GM23338 (cell line): ENCODE data around the gene UBASH3B. TPM values are rescaled to one million over a fixed set of nuclear protein-coding genes. Genes with fewer than 3 reads are reported as not detected.

Experiments
- ATAC-seq: fragments of 200-7000 bp; cut with Tn5 transposase; 3 replicates; pipeline ENCODE4 v1.9.1; 2020
- DNase-seq: peaks from one replicate; pipeline ENCODE4 v3.0.0-alpha.2; 2015; ENCODE audit warnings: low spot score
- H2AFZ ChIP-seq: fragments of 200-600 bp; sonication (generic); 2 replicates; pipeline ENCODE4 v1.8.0; 2016; ENCODE audit warnings: antibody characterized with exemption, mild to moderate bottlenecking, moderate library complexity
- H3F3A ChIP-seq: fragments of 200-600 bp; sonication (generic); replicated peaks from 2 replicates; pipeline ENCODE4 v1.8.0; 2017; ENCODE audit warnings: antibody characterized with exemption, mixed run types, low read depth
- H3K27ac ChIP-seq: fragments of 200-600 bp; sonication (generic); 2 replicates; pipeline ENCODE4 v1.6.1; 2016; ENCODE audit warnings: low read depth
- H3K27me3 ChIP-seq: fragments of 200-600 bp; sonication (generic); 2 replicates; pipeline ENCODE4 v1.8.0; 2016; ENCODE audit warnings: mild to moderate bottlenecking, mixed run types, moderate library complexity; ENCODE audit not compliant: insufficient read depth
- H3K36me3 ChIP-seq: fragments of 200-600 bp; sonication (generic); 2 replicates; pipeline ENCODE4 v1.8.0; 2016; ENCODE audit warnings: mild to moderate bottlenecking; ENCODE audit not compliant: insufficient read depth
- H3K4me1 ChIP-seq: fragments of 200-600 bp; sonication (generic); 2 replicates; pipeline ENCODE4 v1.8.0; 2016; ENCODE audit warnings: mild to moderate bottlenecking, moderate library complexity; ENCODE audit not compliant: insufficient read depth
- H3K4me2 ChIP-seq: fragments of 200-600 bp; sonication (generic); 2 replicates; pipeline ENCODE4 v1.7.1; 2017; ENCODE audit warnings: mixed run types
- H3K4me3 ChIP-seq: fragments of 200-600 bp; sonication (generic); 2 replicates; pipeline ENCODE4 v1.6.1; 2016; ENCODE audit warnings: mixed run types
- H3K79me2 ChIP-seq: fragments of 200-600 bp; sonication (generic); replicated peaks from 2 replicates; pipeline ENCODE4 v1.8.0; 2017; ENCODE audit warnings: mild to moderate bottlenecking; ENCODE audit not compliant: insufficient read depth
- H3K9me2 ChIP-seq: fragments of 200-600 bp; sonication (generic); 2 replicates; pipeline ENCODE4 v1.8.0; 2017; ENCODE audit not compliant: insufficient read depth
- H4K20me1 ChIP-seq: fragments of 200-600 bp; sonication (generic); replicated peaks from 2 replicates; pipeline ENCODE4 v1.8.0; 2017; ENCODE audit warnings: mild to moderate bottlenecking; ENCODE audit not compliant: insufficient read depth
- H3K27ac Mint-ChIP-seq: 2 replicates; pipeline ENCODE4 v1.8.0; 2020; ENCODE audit warnings: inconsistent platforms, mild to moderate bottlenecking, moderate library complexity, mixed read lengths
- H3K27me3 Mint-ChIP-seq: 3 replicates; pipeline ENCODE4 v1.8.0; 2022; ENCODE audit warnings: low read depth, mild to moderate bottlenecking, moderate library complexity, mixed read lengths, inconsistent platforms; ENCODE audit not compliant: insufficient read depth, poor library complexity
- H3K36me3 Mint-ChIP-seq: 3 replicates; pipeline ENCODE4 v1.8.0; 2021; ENCODE audit warnings: low read depth, mild to moderate bottlenecking, inconsistent platforms, moderate library complexity, mixed read lengths
- H3K4me1 Mint-ChIP-seq: 3 replicates; pipeline ENCODE4 v1.8.0; 2020; ENCODE audit warnings: mild to moderate bottlenecking, inconsistent platforms, mixed read lengths
- H3K4me3 Mint-ChIP-seq: 3 replicates; pipeline ENCODE4 v1.8.0; 2021; ENCODE audit warnings: moderate library complexity, mild to moderate bottlenecking, inconsistent platforms, mixed read lengths
- H3K9me3 Mint-ChIP-seq: 3 replicates; pipeline ENCODE4 v1.8.0; 2020; ENCODE audit warnings: moderate library complexity, mild to moderate bottlenecking, inconsistent platforms, mixed read lengths
- CREB1 ChIP-seq: fragments of 250-450 bp; sonication (Bioruptor Pico); IDR thresholded peaks from 2 replicates; pipeline ENCODE4 v1.5.0; 2020; ENCODE audit warnings: low read depth, mild to moderate bottlenecking, moderate library complexity
- EZH2 ChIP-seq: fragments of 200-600 bp; sonication (generic); IDR thresholded peaks from one replicate; pipeline ENCODE4 v1.8.0; 2017; ENCODE audit warnings: antibody characterized with exemption, mild to moderate bottlenecking, low read depth; ENCODE audit not compliant: unreplicated experiment
- EZH2phosphoT487 ChIP-seq: fragments of 200-600 bp; sonication (generic); IDR thresholded peaks from one replicate; pipeline ENCODE4 v1.8.1; 2018; ENCODE audit warnings: antibody characterized with exemption; ENCODE audit not compliant: unreplicated experiment
- JUNB ChIP-seq: IDR thresholded peaks from one replicate; pipeline ENCODE4 v1.6.1; 2016; ENCODE audit warnings: antibody characterized with exemption; ENCODE audit not compliant: unreplicated experiment
- POLR2AphosphoS5 ChIP-seq: IDR thresholded peaks from 2 replicates; pipeline ENCODE4 v1.6.1; 2016; ENCODE audit warnings: antibody characterized with exemption, low read depth
- STAT1 ChIP-seq: IDR thresholded peaks from one replicate; pipeline ENCODE4 v1.6.1; 2016; ENCODE audit warnings: antibody characterized with exemption; ENCODE audit not compliant: unreplicated experiment
- ZNF114 ChIP-seq: fragments of 250-450 bp; sonication (Bioruptor Pico); IDR thresholded peaks from 2 replicates; pipeline ENCODE4 v1.5.0; 2020; ENCODE audit warnings: mild to moderate bottlenecking, moderate library complexity
- ZNF331 ChIP-seq: fragments of 250-450 bp; sonication (Bioruptor Pico); IDR thresholded peaks from 2 replicates; pipeline ENCODE4 v1.5.0; 2020; ENCODE audit warnings: low read depth, mild to moderate bottlenecking, moderate library complexity
- polyA plus RNA-seq: library from polyadenylated mRNA; unstranded; fragments of >200 nt; fragmentation: Nextera tagmentation; extraction: Ambion mirVana; gene quantifications from 2 replicates; pipeline ENCODE4 v1.2.1, GENCODE V29; 2016
- total RNA-seq: library from RNA; depleted of rRNA; stranded (reverse); fragments of >200 nt; shearing (Covaris generic); gene quantifications from 2 replicates; pipeline ENCODE4 v1.2.3, GENCODE V29; 2014
- TF ChIP-seq, protein P1 (sequence below), 2 experiments: fragments of 200-600 bp in 1 of 2; sonication (generic) in 1 of 2; conservative IDR thresholded peaks; 2 replicates each; pipeline versions ENCODE4 v1.5.1 to v1.6.1; 2016 to 2017; ENCODE audit warnings: antibody characterized with exemption in 2 of 2, low read depth in 2 of 2, mild to moderate bottlenecking in 2 of 2, moderate library complexity in 1 of 2
- TF ChIP-seq, protein P2 (sequence below): IDR thresholded peaks from 2 replicates; pipeline ENCODE4 v1.6.1; 2016; ENCODE audit warnings: antibody characterized with exemption
- TF ChIP-seq, protein P3 (sequence below): IDR thresholded peaks from one replicate; pipeline ENCODE4 v1.6.1; 2018; ENCODE audit warnings: antibody characterized with exemption; ENCODE audit not compliant: unreplicated experiment

Gene UBASH3B
- total and polyA plus RNA-seq, 2 experiments from 2014 or later, result 2.1 to 12.0 TPM

DNA sequence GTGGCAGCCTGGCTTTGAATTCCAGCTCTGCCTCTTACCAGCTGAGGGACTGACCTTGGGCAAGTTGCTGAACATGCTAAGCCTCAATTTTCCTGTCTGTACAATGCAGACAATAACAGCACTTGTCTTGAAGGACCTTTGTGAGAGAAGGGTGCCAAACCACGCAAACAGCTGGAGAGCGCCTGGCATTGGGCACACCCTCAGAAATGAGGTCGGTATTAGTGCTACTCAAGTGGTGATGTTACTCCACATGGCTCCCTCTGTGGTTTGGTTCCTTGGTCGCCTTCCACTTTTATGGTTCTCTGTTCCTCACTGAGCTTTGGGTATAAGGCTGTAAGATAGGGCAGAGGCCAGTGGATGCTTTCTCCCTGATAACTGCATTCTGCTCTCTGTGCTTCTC, 8.2 kb downstream of the UBASH3B start:
- Histone ChIP-seq H2AFZ (no peak overlapping the region), H3K9me2 (no peaks in the 10 kb centered on the region), H3K27me3 (no peaks in the 10 kb centered on the region), H3K4me3 (no peak overlapping the region), H3F3A (no peaks in the 10 kb centered on the region), H3K4me2 (no peak overlapping the region), H4K20me1 (no peaks in the 10 kb centered on the region), H3K27ac (no peak overlapping the region), H3K36me3 (no peaks in the 10 kb centered on the region), H3K4me1 (no peaks in the 10 kb centered on the region), H3K79me2 (0 out of 2 replicates have a peak, but pooled peaks cover 3% of the 10 kb centered on the region)
- 0 out of 3 replicates have a peak, but pooled peaks cover 2% of the 10 kb centered on the region for H3K36me3 Mint-ChIP-seq
- H3K4me1 Mint-ChIP-seq, result no peaks in the 10 kb centered on the region
- no peak for DNase-seq
- H3K27me3 Mint-ChIP-seq, result no peaks in the 10 kb centered on the region
- peaks cover 3% of the 10 kb centered on the region; the same call in 2 of the 3 replicates for H3K9me3 Mint-ChIP-seq
- no peak for ATAC-seq
- TF ChIP-seq POLR2AphosphoS5 (no peak), ZNF114 (CRISPR knock-in tag) (no peak)
- TF ChIP-seq, protein P1, sequence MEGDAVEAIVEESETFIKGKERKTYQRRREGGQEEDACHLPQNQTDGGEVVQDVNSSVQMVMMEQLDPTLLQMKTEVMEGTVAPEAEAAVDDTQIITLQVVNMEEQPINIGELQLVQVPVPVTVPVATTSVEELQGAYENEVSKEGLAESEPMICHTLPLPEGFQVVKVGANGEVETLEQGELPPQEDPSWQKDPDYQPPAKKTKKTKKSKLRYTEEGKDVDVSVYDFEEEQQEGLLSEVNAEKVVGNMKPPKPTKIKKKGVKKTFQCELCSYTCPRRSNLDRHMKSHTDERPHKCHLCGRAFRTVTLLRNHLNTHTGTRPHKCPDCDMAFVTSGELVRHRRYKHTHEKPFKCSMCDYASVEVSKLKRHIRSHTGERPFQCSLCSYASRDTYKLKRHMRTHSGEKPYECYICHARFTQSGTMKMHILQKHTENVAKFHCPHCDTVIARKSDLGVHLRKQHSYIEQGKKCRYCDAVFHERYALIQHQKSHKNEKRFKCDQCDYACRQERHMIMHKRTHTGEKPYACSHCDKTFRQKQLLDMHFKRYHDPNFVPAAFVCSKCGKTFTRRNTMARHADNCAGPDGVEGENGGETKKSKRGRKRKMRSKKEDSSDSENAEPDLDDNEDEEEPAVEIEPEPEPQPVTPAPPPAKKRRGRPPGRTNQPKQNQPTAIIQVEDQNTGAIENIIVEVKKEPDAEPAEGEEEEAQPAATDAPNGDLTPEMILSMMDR (conservative IDR thresholded peaks at IDR 0.05; ENCODE audit: low read depth in 2 of 2), result no peak
- TF ChIP-seq, protein P2, sequence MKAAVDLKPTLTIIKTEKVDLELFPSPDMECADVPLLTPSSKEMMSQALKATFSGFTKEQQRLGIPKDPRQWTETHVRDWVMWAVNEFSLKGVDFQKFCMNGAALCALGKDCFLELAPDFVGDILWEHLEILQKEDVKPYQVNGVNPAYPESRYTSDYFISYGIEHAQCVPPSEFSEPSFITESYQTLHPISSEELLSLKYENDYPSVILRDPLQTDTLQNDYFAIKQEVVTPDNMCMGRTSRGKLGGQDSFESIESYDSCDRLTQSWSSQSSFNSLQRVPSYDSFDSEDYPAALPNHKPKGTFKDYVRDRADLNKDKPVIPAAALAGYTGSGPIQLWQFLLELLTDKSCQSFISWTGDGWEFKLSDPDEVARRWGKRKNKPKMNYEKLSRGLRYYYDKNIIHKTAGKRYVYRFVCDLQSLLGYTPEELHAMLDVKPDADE, result no peak
- H3K27ac Mint-ChIP-seq, result no peak overlapping the region
- H3K4me3 Mint-ChIP-seq, result no peak overlapping the region

DNA sequence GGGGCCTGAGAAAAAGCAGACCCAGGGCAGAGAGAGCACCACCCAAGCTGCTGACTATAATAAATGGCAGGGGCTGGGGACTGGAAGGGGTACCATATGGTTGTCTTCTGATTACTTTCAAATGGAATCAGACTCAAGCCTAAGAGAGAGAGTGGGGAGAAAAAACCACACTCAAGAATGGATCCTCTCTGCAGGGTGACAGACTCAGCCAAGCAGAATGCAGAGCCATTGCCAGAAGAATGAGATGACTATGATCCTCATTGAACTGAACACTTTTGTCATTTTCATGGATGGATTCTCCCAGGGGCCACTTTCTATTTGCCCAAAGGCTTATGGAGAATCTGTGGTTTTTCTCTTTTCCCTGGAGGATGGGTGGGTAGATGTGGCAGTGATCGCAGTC, 8.7 kb downstream of the UBASH3B start:
- H3K27me3 Mint-ChIP-seq, result no peaks in the 10 kb centered on the region
- Histone ChIP-seq H3K4me2 (no peak overlapping the region), H3K27me3 (no peaks in the 10 kb centered on the region), H3K79me2 (no peaks in the 10 kb centered on the region), H3K4me3 (no peak overlapping the region), H3F3A (no peaks in the 10 kb centered on the region), H3K9me2 (no peaks in the 10 kb centered on the region), H3K4me1 (no peaks in the 10 kb centered on the region), H3K27ac (no peak overlapping the region), H2AFZ (no peak overlapping the region), H3K36me3 (no peaks in the 10 kb centered on the region), H4K20me1 (no peaks in the 10 kb centered on the region)
- peaks cover 2% of the 10 kb centered on the region; the same call in 2 of the 3 replicates for H3K9me3 Mint-ChIP-seq
- ATAC-seq, result no peak
- no peak overlapping the region for H3K4me3 Mint-ChIP-seq
- DNase-seq, result no peak
- H3K36me3 Mint-ChIP-seq, result peaks cover under 1% of the 10 kb centered on the region; the same call in 1 of the 3 replicates
- H3K4me1 Mint-ChIP-seq, result no peaks in the 10 kb centered on the region
- H3K27ac Mint-ChIP-seq, result no peak overlapping the region
- TF ChIP-seq ZNF114 (CRISPR knock-in tag) (no peak), EZH2phosphoT487 (no peak), JUNB (no peak), POLR2AphosphoS5 (no peak), ZNF331 (CRISPR knock-in tag) (no peak), CREB1 (CRISPR knock-in tag) (no peak), STAT1 (no peak), EZH2 (no peak)
- TF ChIP-seq, protein P3, sequence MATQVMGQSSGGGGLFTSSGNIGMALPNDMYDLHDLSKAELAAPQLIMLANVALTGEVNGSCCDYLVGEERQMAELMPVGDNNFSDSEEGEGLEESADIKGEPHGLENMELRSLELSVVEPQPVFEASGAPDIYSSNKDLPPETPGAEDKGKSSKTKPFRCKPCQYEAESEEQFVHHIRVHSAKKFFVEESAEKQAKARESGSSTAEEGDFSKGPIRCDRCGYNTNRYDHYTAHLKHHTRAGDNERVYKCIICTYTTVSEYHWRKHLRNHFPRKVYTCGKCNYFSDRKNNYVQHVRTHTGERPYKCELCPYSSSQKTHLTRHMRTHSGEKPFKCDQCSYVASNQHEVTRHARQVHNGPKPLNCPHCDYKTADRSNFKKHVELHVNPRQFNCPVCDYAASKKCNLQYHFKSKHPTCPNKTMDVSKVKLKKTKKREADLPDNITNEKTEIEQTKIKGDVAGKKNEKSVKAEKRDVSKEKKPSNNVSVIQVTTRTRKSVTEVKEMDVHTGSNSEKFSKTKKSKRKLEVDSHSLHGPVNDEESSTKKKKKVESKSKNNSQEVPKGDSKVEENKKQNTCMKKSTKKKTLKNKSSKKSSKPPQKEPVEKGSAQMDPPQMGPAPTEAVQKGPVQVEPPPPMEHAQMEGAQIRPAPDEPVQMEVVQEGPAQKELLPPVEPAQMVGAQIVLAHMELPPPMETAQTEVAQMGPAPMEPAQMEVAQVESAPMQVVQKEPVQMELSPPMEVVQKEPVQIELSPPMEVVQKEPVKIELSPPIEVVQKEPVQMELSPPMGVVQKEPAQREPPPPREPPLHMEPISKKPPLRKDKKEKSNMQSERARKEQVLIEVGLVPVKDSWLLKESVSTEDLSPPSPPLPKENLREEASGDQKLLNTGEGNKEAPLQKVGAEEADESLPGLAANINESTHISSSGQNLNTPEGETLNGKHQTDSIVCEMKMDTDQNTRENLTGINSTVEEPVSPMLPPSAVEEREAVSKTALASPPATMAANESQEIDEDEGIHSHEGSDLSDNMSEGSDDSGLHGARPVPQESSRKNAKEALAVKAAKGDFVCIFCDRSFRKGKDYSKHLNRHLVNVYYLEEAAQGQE, result no peak
- TF ChIP-seq, protein P2, result no peak
- TF ChIP-seq, protein P1 (conservative IDR thresholded peaks at IDR 0.05; ENCODE audit: low read depth in 2 of 2), result no peak
